Activated CD8-positive, alpha-beta T cell treated with anti-CD3 and anti-CD28 coated beads for 36 hours (primary cell): ENCODE results near the gene PLPPR2. TPM values are rescaled to one million over a fixed set of nuclear protein-coding genes. Genes with fewer than 3 reads are reported as not detected.
"Not testable (repeated sequence)": the region's sequence is repeated elsewhere in the genome, so short reads cannot be mapped to it uniquely, and the experiment has no call there.

Source experiments
- ATAC-seq: fragments of 200-7000 bp; cut with Tn5 transposase; one replicate; pipeline ENCODE4 v1.10.0; 2021; ENCODE audit warnings: mild to moderate bottlenecking, moderate library complexity
- CTCF ChIA-PET: fragments of 350-600 bp; sonication (Branson Sonifier 250); formaldehyde crosslinking; loops from one replicate; lab custom pipeline; 2021; ENCODE audit warnings: antibody characterized with exemption; lab: Charles Lee
- POLR2A ChIA-PET: fragments of 350-600 bp; sonication (Branson Sonifier 250); formaldehyde crosslinking; loops from one replicate; lab custom pipeline; 2021; ENCODE audit warnings: antibody characterized with exemption; lab: Charles Lee
- DNase-seq: peaks from one replicate; pipeline ENCODE4 v3.0.0-alpha.2; 2020
- H3K27ac Mint-ChIP-seq: one replicate; pipeline ENCODE4 v1.8.0; 2021; ENCODE audit warnings: mild to moderate bottlenecking, mixed read lengths
- H3K27me3 Mint-ChIP-seq: one replicate; pipeline ENCODE4 v1.8.0; 2021; ENCODE audit warnings: mixed read lengths
- H3K36me3 Mint-ChIP-seq: one replicate; pipeline ENCODE4 v1.8.0; 2021; ENCODE audit warnings: low read depth, mixed read lengths
- H3K4me1 Mint-ChIP-seq: one replicate; pipeline ENCODE4 v1.8.0; 2021; ENCODE audit warnings: low read depth, mixed read lengths
- H3K4me3 Mint-ChIP-seq: one replicate; pipeline ENCODE4 v1.8.0; 2021; ENCODE audit warnings: mild to moderate bottlenecking, moderate library complexity, mixed read lengths
- H3K9me3 Mint-ChIP-seq: one replicate; pipeline ENCODE4 v1.8.0; 2021; ENCODE audit warnings: mixed read lengths
- intact Hi-C: fragments of 100-400 bp; cut with micrococcal nuclease; formaldehyde crosslinking; loops from one replicate; pipeline ENCODE4 v1.10.0; 2022
- total RNA-seq, 2 experiments: library from RNA; stranded (reverse); gene quantifications; one replicate each; pipeline ENCODE4 v1.2.3, GENCODE V29; 2021
- TF ChIP-seq, protein P1 (sequence below): fragments of 200-600 bp; IDR thresholded peaks from one replicate; pipeline ENCODE4 v1.8.0; 2022; ENCODE audit warnings: antibody characterized with exemption, mild to moderate bottlenecking

The PLPPR2 gene, protein sequence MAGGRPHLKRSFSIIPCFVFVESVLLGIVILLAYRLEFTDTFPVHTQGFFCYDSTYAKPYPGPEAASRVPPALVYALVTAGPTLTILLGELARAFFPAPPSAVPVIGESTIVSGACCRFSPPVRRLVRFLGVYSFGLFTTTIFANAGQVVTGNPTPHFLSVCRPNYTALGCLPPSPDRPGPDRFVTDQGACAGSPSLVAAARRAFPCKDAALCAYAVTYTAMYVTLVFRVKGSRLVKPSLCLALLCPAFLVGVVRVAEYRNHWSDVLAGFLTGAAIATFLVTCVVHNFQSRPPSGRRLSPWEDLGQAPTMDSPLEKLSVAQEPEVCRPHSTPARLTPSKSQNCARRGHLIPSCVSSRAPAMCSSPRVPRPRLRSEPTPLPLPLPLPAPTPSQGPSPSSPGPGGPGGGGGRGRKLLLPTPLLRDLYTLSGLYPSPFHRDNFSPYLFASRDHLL
- total RNA-seq = 1 to 10 TPM; 1.2 to 1.8 TPM

DNA sequence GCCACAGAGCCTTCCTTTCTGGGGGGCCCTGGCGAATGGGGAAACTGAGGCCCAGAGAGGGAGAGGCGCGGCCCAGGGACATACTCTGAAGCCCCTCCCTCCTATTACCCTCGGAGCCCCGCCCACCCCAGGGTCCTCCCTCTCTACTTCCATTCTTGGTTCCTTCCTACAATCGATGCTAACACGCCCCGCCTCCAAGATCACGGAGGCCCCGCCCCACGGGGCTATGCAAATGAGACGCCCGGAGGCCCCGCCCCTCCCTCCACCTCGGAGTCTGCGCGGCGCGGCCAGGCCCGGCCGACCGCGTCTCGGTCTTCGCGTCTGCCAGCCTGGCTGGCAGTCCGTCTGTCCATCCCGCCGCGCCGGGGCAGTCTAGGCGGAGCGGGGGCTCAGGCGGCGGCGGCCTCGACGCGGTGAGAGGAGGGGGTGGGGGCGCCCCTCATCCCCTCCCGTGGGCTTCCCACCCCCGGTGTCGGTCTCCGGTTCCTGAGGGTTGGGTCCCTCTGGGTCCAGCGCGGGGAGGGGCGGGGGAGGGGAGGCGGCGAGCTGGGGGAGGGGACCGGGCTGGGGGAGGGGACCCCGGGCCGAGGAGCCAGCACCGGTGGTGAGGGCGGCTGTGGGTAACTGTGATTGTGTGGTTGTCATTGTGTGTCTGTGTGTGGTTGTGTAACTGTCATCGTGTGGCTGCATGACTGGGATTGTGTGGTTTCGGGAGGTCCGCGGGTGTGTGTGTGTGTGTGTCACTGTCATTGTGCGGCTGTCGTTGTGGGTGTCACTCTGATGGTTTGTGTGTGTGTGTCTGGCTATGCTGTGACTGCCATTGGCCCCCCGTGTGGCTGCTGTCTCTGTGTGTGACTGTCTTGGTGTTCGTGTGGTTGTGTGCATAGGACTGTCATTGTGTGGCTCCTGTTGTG, at the start of gene PLPPR2:
TSS of gene PLPPR2 (plus strand) at position 273 of the 914 bp plus-strand sequence. CDS start 2,242 bp downstream, outside the sequence.
- DNase-seq (peak; percentile 92), ATAC-seq (peak; percentile 97)
- intact Hi-C loops = no loop called here
- ChIA-PET CTCF (no interaction called here), POLR2A (no interaction called here)
- Mint-ChIP-seq H3K36me3 (no peaks in the 10 kb centered on the region), H3K4me3 (peak within 1 kb of the TSS; percentile 39), H3K4me1 (peaks cover 8% of the 10 kb centered on the region), H3K9me3 (no peaks in the 10 kb centered on the region), H3K27me3 (peaks cover 10% of the 10 kb centered on the region), H3K27ac (no peak within 1 kb of the TSS)
- TF ChIP-seq, protein P1, sequence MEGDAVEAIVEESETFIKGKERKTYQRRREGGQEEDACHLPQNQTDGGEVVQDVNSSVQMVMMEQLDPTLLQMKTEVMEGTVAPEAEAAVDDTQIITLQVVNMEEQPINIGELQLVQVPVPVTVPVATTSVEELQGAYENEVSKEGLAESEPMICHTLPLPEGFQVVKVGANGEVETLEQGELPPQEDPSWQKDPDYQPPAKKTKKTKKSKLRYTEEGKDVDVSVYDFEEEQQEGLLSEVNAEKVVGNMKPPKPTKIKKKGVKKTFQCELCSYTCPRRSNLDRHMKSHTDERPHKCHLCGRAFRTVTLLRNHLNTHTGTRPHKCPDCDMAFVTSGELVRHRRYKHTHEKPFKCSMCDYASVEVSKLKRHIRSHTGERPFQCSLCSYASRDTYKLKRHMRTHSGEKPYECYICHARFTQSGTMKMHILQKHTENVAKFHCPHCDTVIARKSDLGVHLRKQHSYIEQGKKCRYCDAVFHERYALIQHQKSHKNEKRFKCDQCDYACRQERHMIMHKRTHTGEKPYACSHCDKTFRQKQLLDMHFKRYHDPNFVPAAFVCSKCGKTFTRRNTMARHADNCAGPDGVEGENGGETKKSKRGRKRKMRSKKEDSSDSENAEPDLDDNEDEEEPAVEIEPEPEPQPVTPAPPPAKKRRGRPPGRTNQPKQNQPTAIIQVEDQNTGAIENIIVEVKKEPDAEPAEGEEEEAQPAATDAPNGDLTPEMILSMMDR = no peak

GRCh38 chr19:11306337-11306736, 48.9 kb upstream of the PLPPR2 start:
- ATAC-seq (no peak), DNase-seq (no peak)
- Mint-ChIP-seq H3K36me3 (no peaks in the 10 kb centered on the region), H3K27me3 (peaks cover 4% of the 10 kb centered on the region), H3K4me1 (no peaks in the 10 kb centered on the region), H3K9me3 (no peaks in the 10 kb centered on the region), H3K27ac (no peak overlapping the region), H3K4me3 (no peak overlapping the region)
- ChIA-PET CTCF (interaction anchor here (1.7 kb wide), 1 partner anchor 176 kb away, joined by 4 read pairs; no protein-coding TSS in a partner anchor), POLR2A (interaction anchor here (0.6 kb wide), 1 partner anchor 20 kb away, joined by 3 read pairs; no protein-coding TSS in a partner anchor)
- intact Hi-C loops = no loop called here
- TF ChIP-seq, protein P1 = no peak

GRCh38 chr19:11320278-11320995, 34.8 kb upstream of the PLPPR2 start:
- DNase-seq, H3K36me3 Mint-ChIP-seq, H3K4me3 Mint-ChIP-seq, ATAC-seq, H3K9me3 Mint-ChIP-seq, intact Hi-C loops, H3K27ac Mint-ChIP-seq, POLR2A ChIA-PET: not testable (repeated sequence)
- H3K27me3 Mint-ChIP-seq = peaks cover 21% of the 10 kb centered on the region
- CTCF ChIA-PET = interaction anchor here (1.4 to 1.7 kb wide), 2 partner anchors 26 to 162 kb away, joined by 3 to 4 read pairs; partner anchors contain the start of genes CCDC159 and TMEM205
- peaks cover 18% of the 10 kb centered on the region for H3K4me1 Mint-ChIP-seq

- Mint-ChIP-seq H3K4me1 (peaks cover 18% of the 10 kb centered on the region), H3K9me3 (no peaks in the 10 kb centered on the region), H3K27ac (no peak overlapping the region), H3K36me3 (no peaks in the 10 kb centered on the region), H3K27me3 (peaks cover 21% of the 10 kb centered on the region), H3K4me3 (no peak overlapping the region)
- no peak for ATAC-seq
- POLR2A ChIA-PET = no interaction called here
- DNase-seq = no peak
- TF ChIP-seq, protein P1 = no peak
- CTCF ChIA-PET = interaction anchor here (0.9 to 1.7 kb wide), 3 partner anchors 18 to 48 kb away, joined by 3 to 5 read pairs (median 3); partner anchors contain the start of genes CCDC159, RAB3D and TMEM205
- intact Hi-C loops = no loop called here
These were observed 33.8 kb upstream of the PLPPR2 start for GRCh38 chr19:11321191-11322126.
